HUDEP-2 (cell line): Measurements from ENCODE around the gene NUTM1.
"Not testable (repeated sequence)": the region's sequence is repeated elsewhere in the genome, so short reads cannot be mapped to it uniquely, and the experiment has no call there.

Source experiments
- DNase-seq, 76 experiments: peaks; one replicate each; lab custom pipeline; 2025; ENCODE audit not compliant: unreplicated experiment in 76 of 76; lab: John Stamatoyannopoulos, UW

Gene NUTM1

DNA sequence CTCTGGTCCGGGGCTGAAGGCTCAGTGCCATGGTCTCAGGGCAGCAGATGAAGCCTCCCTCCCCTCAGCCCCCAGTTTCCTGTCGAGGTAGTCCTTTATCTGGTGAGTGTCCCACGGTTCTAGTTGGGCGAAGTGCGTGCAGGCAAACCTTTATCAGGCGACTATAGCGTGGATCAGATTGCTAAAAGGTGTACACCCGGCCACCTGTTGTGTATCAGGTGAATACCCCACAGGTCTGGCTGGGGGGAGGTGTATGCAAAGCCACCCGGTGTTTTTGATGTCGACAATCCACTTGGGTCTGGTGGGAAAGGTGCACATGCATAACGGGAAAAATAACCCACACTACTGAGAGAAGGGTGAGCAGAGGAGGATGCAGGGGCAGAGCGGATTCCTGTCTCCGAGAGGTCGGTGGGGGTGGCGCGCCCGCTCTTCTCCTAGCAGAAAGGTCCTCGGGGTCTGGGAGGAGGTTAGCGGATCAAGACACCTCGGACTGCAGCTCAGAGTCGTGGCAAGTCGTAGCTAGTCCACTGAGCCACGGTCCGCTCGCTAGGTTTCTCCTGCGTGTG is 6.0 kb upstream of the NUTM1 start:
- DNase-seq, result peak in 15 of 76 experiments; percentile 15 to 59 (median 42)

DNA sequence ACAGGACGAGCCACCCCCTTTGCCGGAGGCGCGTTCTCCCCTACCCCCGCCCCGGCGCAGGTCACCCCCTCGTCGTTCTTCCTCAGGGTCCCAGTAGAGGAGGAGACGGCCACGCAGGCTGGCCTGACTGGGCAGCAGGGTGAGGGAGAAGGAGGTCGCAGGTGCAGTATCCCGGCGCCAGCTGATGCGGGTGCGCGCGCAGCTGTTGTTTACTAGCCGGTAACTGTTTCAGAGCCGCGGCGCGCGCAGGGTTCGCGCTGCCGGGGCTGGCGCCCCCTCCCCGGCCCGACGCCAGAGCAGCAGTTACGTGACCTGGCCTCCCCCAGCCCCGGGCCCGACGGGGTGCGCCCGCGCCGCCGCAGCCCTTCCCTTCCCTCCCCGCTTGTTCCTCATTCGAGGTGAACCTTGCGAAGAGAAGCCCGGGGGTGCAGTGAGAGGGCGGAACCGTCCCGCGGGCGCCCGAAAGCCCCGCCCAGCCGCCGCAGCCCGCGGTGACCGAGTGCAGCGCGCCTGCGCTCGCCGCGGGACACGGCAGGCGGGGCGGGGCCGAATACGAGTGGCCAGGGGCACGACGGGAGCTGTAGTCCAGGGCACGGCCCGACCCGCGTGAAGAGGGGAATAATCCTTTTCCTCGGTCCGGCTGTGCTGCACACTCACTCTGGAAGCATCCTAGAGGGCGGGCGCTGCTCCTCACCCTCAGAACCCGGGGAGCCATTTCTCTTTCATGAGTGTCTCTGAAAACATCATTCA is 5.4 kb upstream of the NUTM1 start, which contains the start of gene SLC12A6:
SLC12A6 (minus strand) TSS at position 225 of the 750 bp plus-strand sequence. CDS start 1,101 bp downstream, outside the sequence.
- peak in 73 of 76 experiments; percentile 33 to 92 (median 84) for DNase-seq

DNA sequence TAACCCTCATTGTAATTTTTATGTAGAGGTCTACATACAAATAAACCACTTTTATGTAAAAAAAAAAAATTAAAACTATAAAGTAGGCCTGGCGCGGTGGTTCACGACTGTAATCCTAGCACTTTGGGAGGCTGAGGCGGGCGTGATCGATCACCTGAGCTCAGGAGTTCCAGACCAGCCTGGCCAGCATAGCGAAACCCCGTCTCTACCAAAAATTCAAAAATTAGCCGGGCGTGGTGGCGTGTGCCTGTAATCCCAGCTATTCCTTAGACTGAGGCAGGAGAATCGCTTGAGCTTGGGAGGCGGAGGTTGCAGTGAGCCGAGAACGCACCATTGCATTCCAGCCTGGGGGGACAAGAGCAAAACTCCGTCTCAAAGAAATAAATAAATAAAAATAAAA is 4.8 kb upstream of the NUTM1 start:
- no peak for DNase-seq

DNA sequence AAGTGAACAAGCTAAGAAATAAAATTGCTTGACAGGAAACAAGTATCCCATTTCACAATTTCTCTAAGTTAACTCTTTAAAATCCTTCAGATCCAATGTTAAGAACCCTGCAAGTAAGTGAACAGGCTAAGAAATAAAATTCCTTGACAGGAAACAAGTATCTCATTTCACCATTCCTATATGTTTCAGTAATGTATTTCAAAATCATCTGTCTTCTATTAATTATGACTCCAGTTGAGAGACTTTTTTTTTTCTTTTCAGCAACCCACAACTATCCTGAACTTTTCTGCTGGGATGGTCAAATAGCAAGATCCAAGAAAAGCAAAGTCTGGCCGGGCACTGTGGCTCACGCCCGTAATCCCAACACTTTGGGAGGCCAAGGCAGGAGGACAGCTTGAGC is 3.2 kb upstream of the NUTM1 start:
- DNase-seq, result no peak

DNA sequence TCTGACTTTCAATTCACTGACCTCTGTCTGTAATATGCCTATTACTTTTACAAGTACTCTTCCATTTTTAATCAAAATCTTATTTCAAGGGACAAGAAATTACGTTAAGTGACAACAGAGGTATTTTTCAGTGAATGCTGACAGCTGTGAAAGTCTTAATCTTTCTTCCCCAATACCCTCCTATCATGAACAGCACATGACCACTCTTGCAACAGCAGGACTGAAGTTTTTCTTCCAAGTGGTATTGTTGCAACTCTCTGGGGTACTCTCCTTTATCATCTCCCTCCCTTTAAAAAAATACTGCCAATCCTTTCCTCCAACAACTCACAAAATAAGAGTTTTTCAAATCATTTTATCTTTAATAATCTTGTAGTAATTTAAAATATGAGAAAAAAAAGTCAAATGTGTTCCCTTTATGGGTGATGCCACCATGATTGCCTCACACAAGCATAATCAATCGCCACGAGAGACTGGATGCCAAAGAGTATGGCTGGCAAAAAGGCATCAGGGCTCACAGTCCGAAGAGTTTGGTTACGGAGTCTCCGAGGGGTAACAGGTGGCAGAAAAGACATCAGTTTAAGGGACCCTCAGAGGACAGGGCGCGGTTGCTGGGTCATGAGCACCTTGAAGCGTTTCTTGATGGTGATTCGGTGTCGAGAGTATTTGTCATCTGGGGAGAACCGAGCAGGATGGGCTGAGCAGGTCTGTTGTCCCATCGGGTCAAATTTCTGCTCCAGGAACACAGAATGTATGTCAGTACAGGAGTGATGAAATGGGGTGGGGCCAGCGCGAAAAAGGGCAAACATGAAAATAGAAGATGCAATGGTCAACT is 1.5 kb upstream of the NUTM1 start:
- no peak for DNase-seq

DNA sequence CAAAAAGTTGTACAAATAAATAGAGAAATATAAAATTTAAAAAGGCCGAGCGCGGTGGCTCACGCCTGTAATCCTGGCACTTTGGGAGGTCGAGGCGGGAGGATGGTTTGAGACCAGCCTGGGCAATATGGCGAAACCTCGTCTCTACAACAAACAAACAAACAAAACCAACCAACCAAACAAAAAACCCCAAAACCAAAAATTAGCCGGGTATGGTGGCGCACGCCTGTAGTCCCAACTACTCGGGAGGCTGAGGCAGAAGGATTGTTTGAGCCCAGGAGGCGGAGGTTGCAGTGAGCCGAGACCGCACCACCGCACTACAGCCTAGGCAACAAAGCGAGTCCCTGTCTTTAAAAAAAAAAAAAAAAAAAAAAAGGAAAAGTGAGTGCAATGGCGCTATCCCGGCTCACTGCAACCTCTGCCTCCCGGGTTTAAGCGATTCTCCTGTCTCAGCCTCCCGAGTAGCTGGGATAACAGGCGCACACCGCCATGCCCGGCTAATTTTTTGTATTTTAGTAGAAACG is 840 bp upstream of the NUTM1 start:
- DNase-seq, result peak in 1 of 76 experiments; percentile 7

DNA sequence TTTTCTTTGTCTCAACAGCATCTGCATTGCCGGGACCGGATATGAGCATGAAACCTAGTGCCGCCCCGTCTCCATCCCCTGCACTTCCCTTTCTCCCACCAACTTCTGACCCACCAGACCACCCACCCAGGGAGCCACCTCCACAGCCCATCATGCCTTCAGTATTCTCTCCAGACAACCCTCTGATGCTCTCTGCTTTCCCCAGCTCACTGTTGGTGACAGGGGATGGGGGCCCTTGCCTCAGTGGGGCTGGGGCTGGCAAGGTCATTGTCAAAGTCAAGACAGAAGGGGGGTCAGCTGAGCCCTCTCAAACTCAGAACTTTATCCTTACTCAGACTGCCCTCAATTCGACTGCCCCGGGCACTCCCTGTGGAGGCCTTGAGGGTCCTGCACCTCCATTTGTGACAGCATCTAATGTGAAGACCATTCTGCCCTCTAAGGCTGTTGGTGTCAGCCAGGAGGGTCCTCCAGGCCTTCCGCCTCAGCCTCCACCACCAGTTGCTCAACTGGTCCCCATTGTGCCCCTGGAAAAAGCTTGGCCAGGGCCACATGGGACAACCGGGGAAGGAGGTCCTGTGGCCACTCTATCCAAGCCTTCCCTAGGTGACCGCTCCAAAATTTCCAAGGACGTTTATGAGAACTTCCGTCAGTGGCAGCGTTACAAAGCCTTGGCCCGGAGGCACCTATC is 5.0 kb downstream of the NUTM1 start:
- DNase-seq, result no peak

DNA sequence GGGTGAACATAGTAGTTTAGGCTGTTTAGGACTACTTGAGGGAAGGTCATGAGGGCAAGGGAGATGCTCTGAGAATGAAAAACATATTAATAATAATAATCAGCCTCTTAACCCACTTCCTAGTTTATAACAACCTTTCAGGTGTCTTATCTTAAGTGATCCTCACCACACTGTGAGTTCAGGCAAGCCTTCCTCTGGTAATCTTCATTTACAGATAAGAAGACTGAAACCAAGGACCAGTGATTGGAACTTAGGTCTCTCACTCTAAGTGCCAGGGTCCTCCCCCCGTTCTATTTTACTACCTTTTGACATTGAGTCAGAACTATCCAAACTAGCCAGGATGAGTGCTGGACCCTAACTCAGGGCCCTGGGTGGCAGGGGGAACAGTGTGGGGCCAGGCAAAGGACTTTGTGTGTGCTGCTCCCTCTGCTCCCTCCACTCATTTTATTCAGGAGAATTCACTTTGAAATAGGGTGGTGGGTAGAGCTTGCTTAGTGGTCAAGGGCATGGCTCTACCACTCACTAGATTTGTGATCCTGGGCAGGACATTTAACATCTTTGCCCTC is 5.7 kb downstream of the NUTM1 start:
- no peak for DNase-seq

DNA sequence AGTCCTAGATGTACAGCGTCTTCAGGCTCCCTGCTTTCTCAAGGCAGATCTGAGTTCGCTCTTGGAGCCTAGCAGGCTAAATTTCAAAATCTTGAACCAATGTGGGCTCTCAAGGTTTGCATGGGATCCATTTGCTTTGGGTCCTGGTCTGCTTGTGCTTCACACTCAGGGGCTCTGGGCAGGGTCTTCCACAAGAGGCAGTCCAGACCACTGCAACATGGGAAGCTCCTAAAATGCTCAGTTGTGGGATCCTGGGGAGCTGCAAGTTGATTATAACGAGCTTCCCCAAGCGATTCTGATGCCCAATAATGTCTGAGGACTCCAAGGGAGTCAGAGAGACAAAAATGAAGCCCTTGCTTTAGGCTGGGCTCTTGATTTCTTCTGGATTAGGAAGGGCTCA is 6.7 kb downstream of the NUTM1 start:
- DNase-seq, result no peak

DNA sequence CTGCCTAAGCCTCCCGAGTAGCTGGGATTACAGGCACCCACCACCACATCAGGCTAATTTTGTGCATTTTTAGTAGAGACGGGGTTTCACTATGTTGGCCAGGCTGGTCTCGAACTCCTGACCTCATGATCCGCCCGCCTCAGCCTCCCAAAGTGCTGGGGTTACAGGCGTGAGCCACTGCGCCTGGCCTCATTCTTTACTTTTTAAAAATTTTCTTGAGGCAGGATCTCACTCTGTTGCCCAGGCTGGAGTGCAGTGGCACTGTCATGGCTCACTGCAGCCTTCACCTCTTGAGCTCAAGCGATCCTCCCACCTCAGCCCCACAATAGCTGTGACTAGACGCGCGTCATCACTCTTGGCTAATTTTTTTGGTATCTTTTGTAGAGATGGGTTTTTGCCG is 9.9 kb downstream of the NUTM1 start:
- not testable (repeated sequence) for DNase-seq

DNA sequence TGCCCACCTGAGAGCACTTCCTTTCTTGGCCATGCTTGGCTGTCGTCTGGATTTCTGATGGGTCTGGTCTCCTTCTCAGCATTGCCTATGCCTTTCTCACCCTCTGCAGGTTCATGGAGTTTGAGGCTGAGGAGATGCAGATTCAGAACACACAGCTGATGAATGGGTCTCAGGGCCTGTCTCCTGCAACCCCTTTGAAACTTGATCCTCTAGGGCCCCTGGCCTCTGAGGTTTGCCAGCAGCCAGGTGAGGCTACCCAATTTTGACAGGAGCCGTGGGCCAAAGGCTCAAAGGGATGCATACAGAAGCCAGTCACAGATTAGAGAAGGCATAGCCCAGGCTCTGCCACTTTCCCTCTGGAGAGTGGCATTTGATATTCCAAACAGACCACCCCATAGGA is 10.5 kb downstream of the NUTM1 start:
- no peak for DNase-seq

DNA sequence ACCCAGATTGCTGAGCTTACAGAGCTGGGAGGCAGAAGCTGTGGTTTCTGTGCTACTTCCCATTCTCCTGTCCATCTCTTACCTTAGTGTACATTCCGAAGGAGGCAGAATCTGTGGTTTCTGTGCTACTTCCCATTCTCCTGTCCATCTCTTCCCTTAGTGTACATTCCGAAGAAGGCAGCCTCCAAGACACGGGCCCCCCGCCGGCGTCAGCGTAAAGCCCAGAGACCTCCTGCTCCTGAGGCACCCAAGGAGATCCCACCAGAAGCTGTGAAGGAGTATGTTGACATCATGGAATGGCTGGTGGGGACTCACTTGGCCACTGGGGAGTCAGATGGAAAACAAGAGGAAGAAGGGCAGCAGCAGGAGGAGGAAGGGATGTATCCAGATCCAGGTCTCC is 11.2 kb downstream of the NUTM1 start:
- no peak for DNase-seq

DNA sequence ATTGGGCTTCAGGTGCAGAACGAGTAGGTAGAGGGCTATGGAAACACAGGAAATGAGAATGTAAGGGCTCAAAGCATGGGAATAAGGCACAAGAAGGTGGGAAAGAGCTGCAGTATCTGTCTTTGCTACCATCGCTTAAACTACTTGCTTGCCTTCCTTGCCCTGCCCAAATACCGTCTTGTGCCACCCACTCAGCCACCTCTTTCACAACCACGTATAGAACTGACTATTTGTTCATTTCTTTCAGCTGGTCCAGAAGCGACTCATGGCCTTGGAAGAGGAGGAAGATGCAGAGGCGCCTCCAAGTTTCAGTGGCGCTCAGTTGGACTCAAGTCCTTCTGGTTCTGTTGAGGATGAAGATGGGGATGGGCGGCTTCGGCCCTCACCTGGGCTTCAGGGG is 12.1 kb downstream of the NUTM1 start:
- no peak for DNase-seq

DNA sequence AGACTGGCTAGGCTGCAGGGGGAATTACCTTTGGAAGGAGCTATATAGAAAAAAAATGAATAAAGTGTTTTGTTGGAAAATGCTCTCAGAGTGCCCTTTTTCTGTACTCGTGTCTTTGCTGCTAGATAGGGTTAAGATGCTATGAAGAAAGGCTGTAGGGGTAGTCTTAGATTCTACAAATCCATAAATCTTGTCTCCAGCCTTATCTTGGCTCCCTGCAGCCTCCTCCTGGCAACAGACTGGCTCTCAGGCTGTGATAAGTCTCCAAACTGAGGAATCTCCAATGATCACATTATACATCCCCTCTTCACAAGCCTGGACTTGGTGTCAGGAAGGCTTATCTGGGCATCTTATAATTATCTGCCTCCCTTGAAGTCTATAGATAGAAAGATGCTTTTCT is 14.5 kb downstream of the NUTM1 start:
- DNase-seq, result no peak

DNA sequence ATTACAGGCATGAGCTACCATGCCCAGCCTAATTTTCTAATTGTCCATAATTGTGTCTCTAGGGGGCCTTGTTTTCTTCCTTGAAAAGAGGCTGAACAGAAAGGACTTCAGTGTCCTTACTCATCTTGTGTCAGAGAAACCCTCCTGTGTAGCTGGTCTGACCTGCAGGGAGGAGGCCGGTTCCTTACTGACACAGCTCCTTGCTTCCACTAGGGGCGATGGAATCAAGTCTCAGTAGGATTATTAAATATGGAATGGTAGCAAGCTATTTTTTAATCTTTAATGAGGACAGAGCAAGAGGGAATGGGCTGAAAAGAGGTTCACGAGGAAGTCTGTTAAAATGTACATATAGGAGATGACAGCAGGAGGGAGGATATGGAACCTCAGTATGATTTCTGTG is 15.3 kb downstream of the NUTM1 start:
- peak in 2 of 76 experiments; percentile 11 to 12 for DNase-seq

DNA sequence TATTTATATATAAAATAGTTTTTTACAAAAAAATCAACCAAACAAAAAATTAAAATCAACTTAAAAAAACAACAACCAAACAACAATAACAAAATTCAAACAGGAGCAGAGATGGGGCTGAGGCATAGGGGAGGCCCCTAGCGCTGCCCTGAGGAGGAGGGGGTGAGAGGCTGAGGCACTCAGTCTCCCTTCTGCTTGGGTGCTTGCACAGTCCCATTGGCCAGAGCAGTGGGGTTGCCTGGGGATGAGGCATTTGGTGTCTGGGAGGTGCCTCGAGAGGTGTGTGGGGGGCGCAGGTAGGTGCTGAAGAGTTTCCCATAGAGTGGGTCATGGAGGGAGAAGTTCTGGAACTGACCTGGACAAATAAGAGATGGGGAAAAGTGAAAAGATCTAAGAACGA is 15.8 kb downstream of the NUTM1 start:
- no peak for DNase-seq

DNA sequence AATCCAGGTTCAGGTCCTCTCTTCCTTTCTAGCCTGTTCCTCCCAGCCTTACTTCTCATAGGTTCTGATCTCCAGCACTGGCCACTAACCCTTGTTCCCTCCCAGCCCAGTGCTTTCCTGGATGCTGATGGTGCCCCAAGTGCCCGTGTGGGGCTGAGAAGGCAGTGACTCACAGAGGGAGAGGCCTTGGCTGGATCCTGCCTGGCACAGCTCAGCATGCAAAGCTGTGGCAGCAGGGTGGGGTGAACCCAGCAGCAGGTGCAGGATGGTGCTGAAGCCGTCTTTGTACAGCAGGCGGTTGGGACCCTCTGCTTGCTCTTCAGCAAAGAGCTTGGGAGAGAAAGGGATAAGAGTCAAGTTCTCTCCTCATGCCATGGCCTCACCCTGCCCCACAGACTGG is 16.3 kb downstream of the NUTM1 start:
- peak in 1 of 76 experiments; percentile 3 for DNase-seq

DNA sequence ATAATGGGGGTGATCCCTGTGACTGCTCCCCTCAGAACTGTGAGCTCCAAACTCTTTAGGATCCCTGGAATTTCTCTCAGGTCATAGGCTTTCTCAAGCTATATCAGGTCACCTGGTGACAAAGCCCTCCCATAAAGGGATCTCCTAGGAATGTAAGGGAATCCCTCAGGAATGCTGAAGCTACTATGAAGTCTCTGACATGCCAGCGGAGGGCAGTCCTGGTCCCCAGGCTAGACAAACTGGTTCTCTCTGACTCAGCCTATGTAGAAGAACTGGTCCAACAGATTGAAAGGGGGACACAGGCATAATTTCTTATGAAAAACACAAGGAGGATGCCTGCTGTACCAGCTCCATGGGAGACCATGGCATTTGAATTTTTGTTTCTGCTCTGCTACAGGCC is 17.2 kb downstream of the NUTM1 start:
- no peak for DNase-seq

DNA sequence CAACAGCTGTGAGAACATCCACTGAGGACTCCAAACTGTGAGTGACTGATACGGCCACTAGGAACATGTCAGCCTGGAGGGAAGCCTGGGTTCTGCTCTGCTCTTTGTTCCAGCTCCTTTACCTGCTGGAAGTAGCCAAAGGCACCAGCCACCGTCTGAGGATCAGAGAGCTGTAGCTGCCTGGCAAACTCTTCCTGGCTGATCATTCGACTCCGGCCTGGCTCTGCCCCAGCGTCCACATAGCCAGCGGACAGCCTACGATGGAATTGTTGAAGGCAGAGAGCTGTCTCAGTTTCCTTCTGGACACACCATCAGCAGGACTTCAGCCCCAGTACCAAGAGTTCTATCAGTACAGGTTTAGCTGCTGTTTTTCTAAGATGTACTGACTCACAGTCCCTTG is 18.2 kb downstream of the NUTM1 start:
- no peak for DNase-seq

DNA sequence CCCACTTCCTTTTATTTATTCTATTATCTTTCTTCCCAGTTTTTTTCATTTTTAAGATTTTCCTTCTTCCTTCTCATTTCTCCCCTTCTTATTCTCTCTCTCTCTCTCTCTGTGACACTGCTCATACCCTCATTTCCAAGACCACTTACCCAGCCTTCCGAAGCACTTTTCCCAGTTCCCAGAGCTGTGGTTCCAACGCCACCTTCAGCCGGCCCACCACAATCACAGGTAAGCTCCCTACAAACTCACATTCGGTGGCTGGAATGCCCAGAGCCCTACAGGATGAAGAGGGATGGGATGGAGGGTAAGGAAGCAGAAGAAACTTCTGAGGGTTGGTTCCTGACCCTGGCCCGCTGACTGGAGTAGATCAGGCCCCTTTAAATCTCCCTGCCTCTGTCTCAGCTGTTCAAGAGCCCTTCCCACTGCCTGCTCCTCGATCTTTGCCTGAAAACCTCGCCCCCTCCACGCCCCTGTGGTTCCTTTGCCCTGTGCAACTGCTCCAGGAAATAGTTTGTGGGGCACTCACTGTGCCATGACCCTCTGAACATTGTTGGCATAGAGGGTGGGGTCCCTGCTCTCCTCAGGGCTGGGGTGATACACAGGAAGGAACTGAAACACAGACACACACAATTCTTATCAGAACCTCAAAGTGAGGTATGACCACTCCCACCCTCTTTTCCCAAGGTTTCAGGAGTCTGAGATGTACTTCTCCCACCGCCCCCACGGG is 19.1 kb downstream of the NUTM1 start:
- DNase-seq, result no peak
